GM18526 (cell line): ENCODE results near the gene SLC25A13.

Experiments used
- POLR2A ChIP-seq: IDR thresholded peaks from 3 replicates; pipeline ENCODE4 v1.6.1; 2011; ENCODE audit not compliant: insufficient read length; ENCODE audit errors: extremely low read depth

SLC25A13 gene

GRCh38 chr7:96088579-96088978 lies 233.3 kb downstream of the SLC25A13 start:
- TF ChIP-seq POLR2A: no peak

- TF ChIP-seq POLR2A: no peak
Measured at GRCh38 chr7:96085953-96086352, 235.9 kb downstream of the SLC25A13 start.

- TF ChIP-seq POLR2A: no peak
Measured at GRCh38 chr7:96084881-96085553, 236.9 kb downstream of the SLC25A13 start.

- no peak for TF ChIP-seq POLR2A
Measured at GRCh38 chr7:96080027-96080426, 241.9 kb downstream of the SLC25A13 start.

- TF ChIP-seq POLR2A: no peak
Measured at GRCh38 chr7:96076350-96076707, 245.6 kb downstream of the SLC25A13 start.

GRCh38 chr7:96075510-96076349 lies 246.2 kb downstream of the SLC25A13 start:
- no peak for TF ChIP-seq POLR2A

- no peak for TF ChIP-seq POLR2A
Measured at GRCh38 chr7:96074871-96075270, 247.0 kb downstream of the SLC25A13 start.
